Measurements from ENCODE around the gene ALAD.

The ALAD gene

GRCh38 chr9:113348437-113348836 is 52.6 kb downstream of the ALAD start:
- no peak overlapping the region for H3K27ac ChIP-seq (ENCODE audit: low read depth, low read length, severe bottlenecking)
- 63 to 88% methylated on average over 1 of the region's 3 CpGs for WGBS, 2 experiments (ENCODE audit: insufficient coverage in 2 of 2)
- no peaks in the 10 kb centered on the region for H3K36me3 ChIP-seq (ENCODE audit: control insufficient read depth, insufficient read depth, low read length)
- H3K4me1 ChIP-seq (ENCODE audit: control insufficient read depth, insufficient read depth, low read length, poor library complexity, severe bottlenecking) = no peaks in the 10 kb centered on the region
- H3K4me3 ChIP-seq (ENCODE audit: extremely low read depth, insufficient read depth, low read length, poor library complexity, severe bottlenecking) = no peak overlapping the region
- H3K9me3 ChIP-seq (ENCODE audit: control insufficient read depth, low read length) = no peaks in the 10 kb centered on the region

- Histone ChIP-seq H3K4me3 (ENCODE audit: extremely low read depth, insufficient read depth, low read length, poor library complexity, severe bottlenecking) (no peak overlapping the region), H3K9me3 (ENCODE audit: control insufficient read depth, low read length) (no peaks in the 10 kb centered on the region), H3K4me1 (ENCODE audit: control insufficient read depth, insufficient read depth, low read length, poor library complexity, severe bottlenecking) (no peaks in the 10 kb centered on the region), H3K27ac (ENCODE audit: low read depth, low read length, severe bottlenecking) (no peak overlapping the region), H3K36me3 (ENCODE audit: control insufficient read depth, insufficient read depth, low read length) (no peaks in the 10 kb centered on the region)
- WGBS, 2 experiments (ENCODE audit: insufficient coverage in 2 of 2) = no CpG with 5 or more reads among the region's 1 CpG
Observed at GRCh38 chr9:113345671-113346070, 55.4 kb downstream of the ALAD start.

- Histone ChIP-seq H3K36me3 (ENCODE audit: control insufficient read depth, insufficient read depth, low read length) (no peaks in the 10 kb centered on the region), H3K9me3 (ENCODE audit: control insufficient read depth, low read length) (no peaks in the 10 kb centered on the region), H3K27ac (ENCODE audit: low read depth, low read length, severe bottlenecking) (no peak overlapping the region), H3K4me3 (ENCODE audit: extremely low read depth, insufficient read depth, low read length, poor library complexity, severe bottlenecking) (no peak overlapping the region), H3K4me1 (ENCODE audit: control insufficient read depth, insufficient read depth, low read length, poor library complexity, severe bottlenecking) (no peaks in the 10 kb centered on the region)
- WGBS, 2 experiments (ENCODE audit: insufficient coverage in 2 of 2) = no CpG with 5 or more reads among the region's 2 CpGs
Observed at GRCh38 chr9:113345190-113345589, 55.9 kb downstream of the ALAD start.

GRCh38 chr9:113343732-113344231 is 57.3 kb downstream of the ALAD start:
- H3K4me3 ChIP-seq (ENCODE audit: extremely low read depth, insufficient read depth, low read length, poor library complexity, severe bottlenecking) = no peak overlapping the region
- H3K36me3 ChIP-seq (ENCODE audit: control insufficient read depth, insufficient read depth, low read length) = no peaks in the 10 kb centered on the region
- 80% methylated on average over 1 of the region's 1 CpG; no CpG with 5 or more reads in 1 of the 2 experiments for WGBS, 2 experiments (ENCODE audit: insufficient coverage in 2 of 2)
- no peak overlapping the region for H3K27ac ChIP-seq (ENCODE audit: low read depth, low read length, severe bottlenecking)
- no peaks in the 10 kb centered on the region for H3K9me3 ChIP-seq (ENCODE audit: control insufficient read depth, low read length)
- H3K4me1 ChIP-seq (ENCODE audit: control insufficient read depth, insufficient read depth, low read length, poor library complexity, severe bottlenecking) = no peaks in the 10 kb centered on the region

GRCh38 chr9:113341712-113342410 is 59.2 kb downstream of the ALAD start:
- no peak overlapping the region for H3K4me3 ChIP-seq (ENCODE audit: extremely low read depth, insufficient read depth, low read length, poor library complexity, severe bottlenecking)
- no peaks in the 10 kb centered on the region for H3K9me3 ChIP-seq (ENCODE audit: control insufficient read depth, low read length)
- H3K36me3 ChIP-seq (ENCODE audit: control insufficient read depth, insufficient read depth, low read length) = no peaks in the 10 kb centered on the region
- 68 to 76% methylated on average over 8 to 9 of the region's 9 CpGs for WGBS, 2 experiments (ENCODE audit: insufficient coverage in 2 of 2)
- no peak overlapping the region for H3K27ac ChIP-seq (ENCODE audit: low read depth, low read length, severe bottlenecking)
- no peaks in the 10 kb centered on the region for H3K4me1 ChIP-seq (ENCODE audit: control insufficient read depth, insufficient read depth, low read length, poor library complexity, severe bottlenecking)

- H3K36me3 ChIP-seq (ENCODE audit: control insufficient read depth, insufficient read depth, low read length) = no peaks in the 10 kb centered on the region
- H3K4me1 ChIP-seq (ENCODE audit: control insufficient read depth, insufficient read depth, low read length, poor library complexity, severe bottlenecking) = no peaks in the 10 kb centered on the region
- WGBS, 2 experiments (ENCODE audit: insufficient coverage in 2 of 2) = 1% methylated on average over 36 to 40 of the region's 46 CpGs
- peak within 1 kb of the TSS; percentile 54 for H3K4me3 ChIP-seq (ENCODE audit: extremely low read depth, insufficient read depth, low read length, poor library complexity, severe bottlenecking)
- no peak within 1 kb of the TSS for H3K27ac ChIP-seq (ENCODE audit: low read depth, low read length, severe bottlenecking)
- no peaks in the 10 kb centered on the region for H3K9me3 ChIP-seq (ENCODE audit: control insufficient read depth, low read length)
Observed at GRCh38 chr9:113340011-113340699, 60.9 kb downstream of the ALAD start, which contains the start of gene WDR31. TSS of gene WDR31 (minus strand) at chr9:113340275. CDS start at chr9:113332022, 8,253 bp downstream.

GRCh38 chr9:113337714-113338113 is 63.4 kb downstream of the ALAD start:
- no peaks in the 10 kb centered on the region for H3K36me3 ChIP-seq (ENCODE audit: control insufficient read depth, insufficient read depth, low read length)
- H3K4me1 ChIP-seq (ENCODE audit: control insufficient read depth, insufficient read depth, low read length, poor library complexity, severe bottlenecking) = no peaks in the 10 kb centered on the region
- no peak overlapping the region for H3K27ac ChIP-seq (ENCODE audit: low read depth, low read length, severe bottlenecking)
- H3K4me3 ChIP-seq (ENCODE audit: extremely low read depth, insufficient read depth, low read length, poor library complexity, severe bottlenecking) = no peak overlapping the region
- no CpG with 5 or more reads among the region's 2 CpGs for WGBS, 2 experiments (ENCODE audit: insufficient coverage in 2 of 2)
- H3K9me3 ChIP-seq (ENCODE audit: control insufficient read depth, low read length) = no peaks in the 10 kb centered on the region

Data from mesodermal cell (in vitro differentiated cells).